ENCODE results near the gene UXS1. TPM values are rescaled to one million over a fixed set of nuclear protein-coding genes. Genes with fewer than 3 reads are reported as not detected.

UXS1 gene
- total and polyA plus RNA-seq, 9 of the 15 experiments (the other 6 are each of a cell fraction or from before 2014, with no cell fraction given), result 5.8 to 25.8 (median 15.0) TPM

DNA sequence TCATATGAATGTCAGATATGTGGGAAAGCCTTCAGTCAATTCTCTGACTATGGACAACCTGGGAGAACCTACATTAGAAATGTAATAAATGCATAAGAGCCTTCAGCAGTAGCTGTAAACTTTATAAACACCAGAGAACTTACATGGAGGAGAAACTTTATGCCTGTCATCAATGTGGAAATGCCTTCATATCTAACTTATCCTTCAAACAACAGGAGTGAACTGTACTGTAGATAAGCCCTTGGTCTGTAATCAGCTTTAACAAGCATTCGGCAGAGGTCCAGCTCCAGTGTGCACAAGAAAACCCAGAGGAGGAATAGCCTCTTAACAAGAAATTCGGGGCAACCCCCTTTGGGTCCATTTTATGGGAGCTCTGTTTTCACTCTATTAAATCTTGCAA lies 14.8 kb upstream of the UXS1 start (continued):
- TF ChIP-seq MTA2 (IDR thresholded peaks at IDR 0.05; ENCODE audit: low read depth) (peak; percentile 82), CTBP1 (IDR thresholded peaks at IDR 0.05; ENCODE audit: borderline replicate concordance) (no peak; the same call in 1 of the 2 replicates), GATA2 (CRISPR knock-in tag; IDR thresholded peaks at IDR 0.05) (peak; percentile 39; the same call in 1 of the 2 replicates), THRB (CRISPR knock-in tag; conservative IDR thresholded peaks at IDR 0.05) (no peak), NKRF (IDR thresholded peaks at IDR 0.05; ENCODE audit: borderline replicate concordance) (no peak), JUN (IDR thresholded peaks at IDR 0.05; ENCODE audit: borderline replicate concordance, low read depth, low read length) (no peak), JUN (CRISPR knock-in tag; IDR thresholded peaks at IDR 0.05; ENCODE audit: borderline replicate concordance) (no peak), HDAC3 (IDR thresholded peaks at IDR 0.05; ENCODE audit: borderline replicate concordance, partially characterized antibody) (no peak), NR4A1 (CRISPR knock-in tag; IDR thresholded peaks at IDR 0.05) (no peak), NR4A1 (tag; IDR thresholded peaks at IDR 0.05) (no peak), GABPB1 (CRISPR knock-in tag; IDR thresholded peaks at IDR 0.05) (no peak), PKNOX1 (IDR thresholded peaks at IDR 0.05) (peak; percentile 31; the same call in 1 of the 2 replicates), SOX6 (IDR thresholded peaks at IDR 0.05) (peak; percentile 51; the same call in 1 of the 2 replicates), CTCFL (IDR thresholded peaks at IDR 0.05; ENCODE audit: borderline replicate concordance, insufficient read depth, low read depth, low read length, poor library complexity, severe bottlenecking) (no peak), HLTF (IDR thresholded peaks at IDR 0.05) (no peak), SNRNP70 (optimal IDR thresholded peaks at IDR 0.05; ENCODE audit: low read depth, low read length) (no peak), SMARCA4 (IDR thresholded peaks at IDR 0.05) (peak; percentile 84), SRF (CRISPR knock-in tag; IDR thresholded peaks at IDR 0.05) (no peak), RCOR1 (IDR thresholded peaks at IDR 0.05; ENCODE audit: borderline replicate concordance in 1 of 2, low read depth in 2 of 2, low read length in 2 of 2) (peak in 1 of 2 experiments; percentile 56; a peak in 1 of 4 replicates), ARID1B (IDR thresholded peaks at IDR 0.05) (peak; percentile 92), MCM7 (IDR thresholded peaks at IDR 0.05) (no peak), U2AF2 (optimal IDR thresholded peaks at IDR 0.05; ENCODE audit: low read depth, low read length) (no peak), CCNT2 (IDR thresholded peaks at IDR 0.05; ENCODE audit: borderline replicate concordance, extremely low read depth, insufficient read length, low read depth, low read length) (peak; percentile 31), ZZZ3 (IDR thresholded peaks at IDR 0.05) (no peak), KDM4B (IDR thresholded peaks at IDR 0.05; ENCODE audit: borderline replicate concordance in 2 of 2, low read depth in 1 of 2) (no peak)

Measured in K562 (cell line).